SK-N-MC (cell line): ENCODE results near the gene UNCX.

Source experiments
- DNase-seq: peaks from one replicate; pipeline ENCODE4 v3.0.0-alpha.2; 2011; ENCODE audit warnings: low read depth, low spot score
- H3K27ac ChIP-seq: fragments of 200-600 bp; sonication (generic); 2 replicates; pipeline ENCODE4 v1.5.1; 2016; ENCODE audit warnings: mixed run types
- H3K36me3 ChIP-seq: fragments of 200-600 bp; sonication (generic); 2 replicates; pipeline ENCODE4 v1.6.1; 2017; ENCODE audit warnings: antibody characterized with exemption, low read length, mixed read lengths; ENCODE audit not compliant: insufficient read depth
- H3K4me3 ChIP-seq: fragments of 200-600 bp; sonication (generic); 2 replicates; pipeline ENCODE4 v1.5.1; 2016
- H3K9ac ChIP-seq: fragments of 200-600 bp; sonication (generic); 2 replicates; pipeline ENCODE4 v1.8.0; 2017; ENCODE audit warnings: mixed run types, mixed read lengths; ENCODE audit not compliant: insufficient read length
- H3K9me3 ChIP-seq: fragments of 200-600 bp; sonication (generic); 2 replicates; pipeline ENCODE4 v1.6.1; 2017; ENCODE audit warnings: low read depth, mild to moderate bottlenecking, antibody characterized with exemption, low read length, moderate library complexity, mixed read lengths
- EZH2 ChIP-seq: fragments of 200-600 bp; sonication (generic); IDR thresholded peaks from one replicate; pipeline ENCODE4 v1.6.1; 2017; ENCODE audit warnings: antibody characterized with exemption
- FOXP2 ChIP-seq: optimal IDR thresholded peaks from 2 replicates; pipeline ENCODE3; 2011; ENCODE audit warnings: mild to moderate bottlenecking, moderate library complexity; ENCODE audit not compliant: insufficient read depth; ENCODE audit errors: extremely low read length, control extremely low read depth
- POLR2AphosphoS5 ChIP-seq: IDR thresholded peaks from 2 replicates; pipeline ENCODE4 v1.6.1; 2012; ENCODE audit warnings: mild to moderate bottlenecking, low read depth, low read length, borderline replicate concordance

UNCX gene

GRCh38 chr7:1243964-1244416 is 11.3 kb downstream of the UNCX start:
- H3K9me3 ChIP-seq = no peaks in the 10 kb centered on the region
- peak overlapping the region; percentile 21 for H3K9ac ChIP-seq
- TF ChIP-seq FOXP2 (peak; percentile 78), EZH2 (no peak), POLR2AphosphoS5 (peak; percentile 38; the same call in 1 of the 2 replicates)
- peak overlapping the region; percentile 89 for H3K27ac ChIP-seq
- peak overlapping the region; percentile 73 for H3K4me3 ChIP-seq
- H3K36me3 ChIP-seq = no peaks in the 10 kb centered on the region
- DNase-seq = peak; percentile 62

GRCh38 chr7:1244700-1245523 is 12.2 kb downstream of the UNCX start:
- H3K36me3 ChIP-seq = no peaks in the 10 kb centered on the region
- H3K27ac ChIP-seq = peak overlapping the region; percentile 89
- TF ChIP-seq FOXP2 (no peak), POLR2AphosphoS5 (no peak), EZH2 (no peak)
- H3K9me3 ChIP-seq = no peaks in the 10 kb centered on the region
- no peak overlapping the region for H3K9ac ChIP-seq
- no peak for DNase-seq
- H3K4me3 ChIP-seq = peak overlapping the region; percentile 73

- Histone ChIP-seq H3K36me3 (no peaks in the 10 kb centered on the region), H3K9ac (no peak overlapping the region), H3K27ac (peak overlapping the region; percentile 89), H3K4me3 (peak overlapping the region; percentile 73; the same call in 1 of the 2 replicates), H3K9me3 (no peaks in the 10 kb centered on the region)
- TF ChIP-seq FOXP2 (no peak), POLR2AphosphoS5 (no peak), EZH2 (no peak)
- DNase-seq = no peak
Observed at GRCh38 chr7:1245524-1246050, 12.9 kb downstream of the UNCX start.

GRCh38 chr7:1246160-1246870 is 13.6 kb downstream of the UNCX start:
- Histone ChIP-seq H3K4me3 (no peak overlapping the region), H3K9ac (no peak overlapping the region), H3K36me3 (no peaks in the 10 kb centered on the region), H3K27ac (peak overlapping the region; percentile 89), H3K9me3 (no peaks in the 10 kb centered on the region)
- no peak for DNase-seq
- no peak for TF ChIP-seq FOXP2
- no peak for TF ChIP-seq POLR2AphosphoS5
- no peak for TF ChIP-seq EZH2

GRCh38 chr7:1246871-1247526 is 14.3 kb downstream of the UNCX start:
- TF ChIP-seq FOXP2 (no peak), POLR2AphosphoS5 (no peak), EZH2 (no peak)
- no peak overlapping the region for H3K4me3 ChIP-seq
- no peaks in the 10 kb centered on the region for H3K9me3 ChIP-seq
- H3K9ac ChIP-seq = no peak overlapping the region
- DNase-seq = no peak
- H3K27ac ChIP-seq = no peak overlapping the region
- H3K36me3 ChIP-seq = no peaks in the 10 kb centered on the region

- H3K4me3 ChIP-seq = peak overlapping the region; percentile 20; the same call in 1 of the 2 replicates
- H3K27ac ChIP-seq = no peak overlapping the region; the same call in 1 of the 2 replicates
- no peak overlapping the region for H3K9ac ChIP-seq
- no peaks in the 10 kb centered on the region for H3K36me3 ChIP-seq
- TF ChIP-seq FOXP2 (no peak), POLR2AphosphoS5 (no peak), EZH2 (no peak)
- no peak for DNase-seq
- H3K9me3 ChIP-seq = no peaks in the 10 kb centered on the region
Observed at GRCh38 chr7:1247527-1248041, 14.9 kb downstream of the UNCX start.

- no peak overlapping the region for H3K9ac ChIP-seq
- H3K4me3 ChIP-seq = no peak overlapping the region
- H3K27ac ChIP-seq = no peak overlapping the region; the same call in 1 of the 2 replicates
- no peaks in the 10 kb centered on the region for H3K36me3 ChIP-seq
- no peaks in the 10 kb centered on the region for H3K9me3 ChIP-seq
- TF ChIP-seq EZH2 (no peak), FOXP2 (no peak), POLR2AphosphoS5 (no peak)
- no peak for DNase-seq
Observed at GRCh38 chr7:1248143-1248915, 15.7 kb downstream of the UNCX start.
